K562 (cell line): ENCODE results near the gene KMT2E. TPM values are rescaled to one million over a fixed set of nuclear protein-coding genes. Genes with fewer than 3 reads are reported as not detected.

Source experiments
- ATAC-seq: fragments of 200-7000 bp; cut with Tn5 transposase; 3 replicates; pipeline ENCODE4 v1.9.1; 2020; ENCODE audit warnings: moderate library complexity
- BruUV-seq: library from RNA; stranded (reverse); fragments of 400-500 nt; replicated peaks from 2 replicates; lab custom pipeline; 2021; lab: Mats Ljungman, UMichigan
- CTCF ChIA-PET: fragments of 300-600 bp; formaldehyde crosslinking; extraction: SDS; loops from one replicate; lab custom pipeline; 2021; ENCODE audit warnings: low intra/inter-chr PET ratio; lab: Yijun Ruan, JAX
- POLR2A ChIA-PET: fragments of 300-600, 350-650 bp; sonication (Branson Sonifier 250); formaldehyde crosslinking; extraction: SDS; loops from one replicate; lab custom pipeline; 2021; ENCODE audit warnings: antibody characterized with exemption, inconsistent platforms; lab: Yijun Ruan, JAX
- DNase-seq, 4 experiments: peaks; one replicate each; pipeline versions ENCODE4 v3.0.0 to v3.0.0-alpha.2; 2011 to 2018; ENCODE audit warnings: low spot score in 3 of 4, mixed read lengths in 3 of 4; ENCODE audit errors: extremely low read depth in 1 of 4
- FAIRE-seq: peaks from 2 replicates; lab custom pipeline; 2011; peaks lifted over from hg19 to GRCh38; lab: Jason Lieb, UNC
- H2AFZ ChIP-seq: 2 replicates; pipeline ENCODE4 v1.6.0; 2011; ENCODE audit warnings: low read depth, low read length, control low read depth, inconsistent platforms
- H3K27ac ChIP-seq: fragments of 200-600 bp; 3 replicates; pipeline ENCODE4 v1.8.0; 2011; ENCODE audit warnings: low read depth, mild to moderate bottlenecking, control low read depth, inconsistent platforms, low read length, moderate library complexity, mixed read lengths; ENCODE audit errors: extremely low read depth
- H3K27me3 ChIP-seq, 2 experiments: fragments of 300-600 bp in 1 of 2; 2 replicates in 1 of 2; 3 replicates in 1 of 2; pipeline versions ENCODE4 v1.6.0 to v1.8.0; 2011; ENCODE audit warnings: inconsistent platforms in 2 of 2, low read length in 2 of 2, mild to moderate bottlenecking in 1 of 2, mixed read lengths in 1 of 2, moderate library complexity in 1 of 2; ENCODE audit not compliant: control insufficient read depth in 2 of 2, insufficient read depth in 2 of 2
- H3K36me3 ChIP-seq: fragments of 300-600 bp; 3 replicates; pipeline ENCODE4 v1.8.0; 2011; ENCODE audit warnings: mild to moderate bottlenecking, low read length, inconsistent platforms; ENCODE audit not compliant: control insufficient read depth, insufficient read depth
- H3K4me1 ChIP-seq, 2 experiments: fragments of 200-600 bp in 1 of 2; replicated peaks in 1 of 2; 2 replicates in 1 of 2; 3 replicates in 1 of 2; pipeline versions ENCODE4 v1.5.1 to v1.8.0; 2011; ENCODE audit warnings: inconsistent platforms in 2 of 2, low read length in 2 of 2, mild to moderate bottlenecking in 1 of 2, mixed read lengths in 1 of 2, moderate library complexity in 1 of 2; ENCODE audit not compliant: control insufficient read depth in 2 of 2, insufficient read depth in 2 of 2
- H3K4me2 ChIP-seq: 2 replicates; pipeline ENCODE4 v1.6.1; 2011; ENCODE audit warnings: low read length, control low read depth, inconsistent platforms, mixed read lengths; ENCODE audit not compliant: insufficient read depth
- H3K4me3 ChIP-seq: fragments of 200-600 bp; sonication (generic), shearing (Covaris generic); 2 replicates; pipeline ENCODE4 v1.5.1; 2016; ENCODE audit warnings: control low read depth, inconsistent platforms
- H3K79me2 ChIP-seq: fragments of 200-600 bp; 3 replicates; pipeline ENCODE4 v1.8.0; 2011; ENCODE audit warnings: low read length, inconsistent platforms; ENCODE audit not compliant: control insufficient read depth, insufficient read depth
- H3K9ac ChIP-seq, 2 experiments: 2 replicates each; pipeline versions ENCODE4 v1.6.0 to v1.6.1; 2011; ENCODE audit warnings: low read depth in 2 of 2, low read length in 2 of 2, control low read depth in 1 of 2, inconsistent platforms in 1 of 2, mild to moderate bottlenecking in 1 of 2, mixed read lengths in 1 of 2; ENCODE audit not compliant: insufficient read depth in 1 of 2
- H3K9me1 ChIP-seq: one replicate; pipeline ENCODE4 v1.6.0; 2011; ENCODE audit warnings: inconsistent platforms, mild to moderate bottlenecking, low read length, moderate library complexity; ENCODE audit not compliant: control insufficient read depth, insufficient read depth
- H3K9me3 ChIP-seq: replicated peaks from 2 replicates; pipeline ENCODE4 v1.5.1; 2011; ENCODE audit warnings: low read depth, low read length, inconsistent platforms; ENCODE audit not compliant: control insufficient read depth, insufficient read depth
- H4K20me1 ChIP-seq: replicated peaks from 2 replicates; pipeline ENCODE4 v1.6.1; 2011; ENCODE audit warnings: low read length, inconsistent platforms, mixed read lengths; ENCODE audit not compliant: control insufficient read depth, insufficient read depth
- CBX8 ChIP-seq: fragments of 200-600 bp; sonication (generic); IDR thresholded peaks from 2 replicates; pipeline ENCODE4 v1.6.1; 2012; ENCODE audit warnings: borderline replicate concordance, mixed run types, low read depth, mild to moderate bottlenecking, moderate library complexity, mixed read lengths, low read length, control low read depth, inconsistent platforms; ENCODE audit not compliant: poor library complexity, severe bottlenecking; ENCODE audit errors: extremely low read depth
- CREM ChIP-seq: IDR thresholded peaks from 2 replicates; pipeline ENCODE4 v1.6.1; 2014; ENCODE audit warnings: antibody characterized with exemption, low read depth
- GABPB1 ChIP-seq: sonication (generic); formaldehyde crosslinking; IDR thresholded peaks from 2 replicates; pipeline ENCODE4 v1.8.0; 2022; ENCODE audit warnings: mild to moderate bottlenecking, missing genetic modification reagents
- GMEB1 ChIP-seq: fragments of 250-450 bp; sonication (Bioruptor Pico); IDR thresholded peaks from 2 replicates; pipeline ENCODE4 v1.4.0; 2020; ENCODE audit warnings: mild to moderate bottlenecking
- GTF2A2 ChIP-seq: IDR thresholded peaks from 2 replicates; pipeline ENCODE4 v1.6.1; 2016; ENCODE audit warnings: mild to moderate bottlenecking, missing genetic modification characterization, missing compliant biosample characterization
- HCFC1 ChIP-seq: IDR thresholded peaks from 2 replicates; pipeline ENCODE4 v1.6.1; 2012; ENCODE audit warnings: low read depth, low read length, improper control_type of control experiment
- HMGXB4 ChIP-seq: sonication (generic); formaldehyde crosslinking; IDR thresholded peaks from 2 replicates; pipeline ENCODE4 v1.8.1; 2023; ENCODE audit warnings: mild to moderate bottlenecking, missing genetic modification reagents
- MEIS2 ChIP-seq: fragments of 450-650 bp; IDR thresholded peaks from 2 replicates; pipeline ENCODE4 v1.6.1; 2014; ENCODE audit warnings: mild to moderate bottlenecking; ENCODE audit not compliant: partially characterized antibody
- NBN ChIP-seq: fragments of 450-650 bp; IDR thresholded peaks from 2 replicates; pipeline ENCODE4 v1.6.1; 2016; ENCODE audit warnings: low read depth, mild to moderate bottlenecking
- NFE2L1 ChIP-seq: fragments of 450-650 bp; IDR thresholded peaks from 2 replicates; pipeline ENCODE4 v1.6.1; 2016; ENCODE audit warnings: missing genetic modification characterization, low read depth, mild to moderate bottlenecking, missing compliant biosample characterization, moderate library complexity, borderline replicate concordance
- SMAD2 ChIP-seq: fragments of 150-350 bp; IDR thresholded peaks from 2 replicates; pipeline ENCODE4 v1.6.1; 2014; ENCODE audit warnings: low read depth, mild to moderate bottlenecking, low read length
- SMARCC2 ChIP-seq: fragments of 450-650 bp; IDR thresholded peaks from 2 replicates; pipeline ENCODE4 v1.6.1; 2017; ENCODE audit warnings: antibody characterized with exemption, moderate library complexity, mild to moderate bottlenecking, low read depth
- TAF7 ChIP-seq: fragments of 450-650 bp; IDR thresholded peaks from 2 replicates; pipeline ENCODE4 v1.6.1; 2016; ENCODE audit warnings: missing genetic modification characterization, missing compliant biosample characterization
- YBX1 ChIP-seq: fragments of 450-650 bp; IDR thresholded peaks from 2 replicates; pipeline ENCODE4 v1.7.1; 2016; ENCODE audit warnings: mild to moderate bottlenecking
- ZBTB2 ChIP-seq: fragments of 450-650 bp; IDR thresholded peaks from 2 replicates; pipeline ENCODE4 v1.6.1; 2016; ENCODE audit warnings: antibody characterized with exemption
- ZC3H8 ChIP-seq: fragments of 450-650 bp; IDR thresholded peaks from 2 replicates; pipeline ENCODE4 v1.6.1; 2017
- ZNF133 ChIP-seq: fragments of 250-450 bp; sonication (Bioruptor Pico); IDR thresholded peaks from 2 replicates; pipeline ENCODE4 v1.4.0; 2020; ENCODE audit warnings: mild to moderate bottlenecking
- ZNF354B ChIP-seq: fragments of 250-450 bp; sonication (Bioruptor Pico); IDR thresholded peaks from 2 replicates; pipeline ENCODE4 v1.4.0; 2020
- WGBS: fragments of 100-300 bp; shearing (Covaris generic); methylation state at CpG from one replicate; pipeline ENCODE4 v1.1.6; 2016; ENCODE audit warnings: low coverage, mixed read lengths; ENCODE audit not compliant: insufficient coverage; ENCODE audit errors: missing lambda C conversion rate; 5-methylcytosine and 5-hydroxymethylcytosine counted together
- in situ Hi-C: fragments of 300-500 bp; cut with MboI; formaldehyde crosslinking; loops from 4 replicates; pipeline ENCODE4 v1.15.0; 2018; ENCODE audit warnings: inconsistent platforms, mixed read lengths
- intact Hi-C: fragments of 100-400 bp; cut with micrococcal nuclease; formaldehyde crosslinking; loops from 2 replicates; pipeline ENCODE4 v1.14.2; 2022
- polyA plus RNA-seq, 8 experiments: library from polyadenylated mRNA; depleted of rRNA in 4 of 8; stranded (reverse) in 5 of 8; unstranded in 3 of 8; fragments of >200 nt; fragmentation: Nextera tagmentation in 2 of 8; fragmentation: Illumina TruSeq in 1 of 8; extraction: Ambion mirVana in 2 of 8; extraction: Trizol in 1 of 8; gene quantifications; 2 replicates each; pipeline versions ENCODE4 v1.2.1 to v1.2.3, GENCODE V29; 2011 to 2014; ENCODE audit warnings: inconsistent platforms in 1 of 8, missing spikeins in 1 of 8
- total RNA-seq, 7 experiments: library from RNA; depleted of rRNA in 6 of 7; stranded (reverse); fragments of >200 nt in 6 of 7; fragmentation: Illumina TruSeq in 2 of 7; extraction: Trizol in 2 of 7; gene quantifications; 2 replicates each; pipeline versions ENCODE4 v1.2.1 to v1.2.3, GENCODE V29; 2011 to 2021; ENCODE audit warnings: low replicate concordance in 1 of 7

The KMT2E gene
- total and polyA plus RNA-seq, 9 of the 15 experiments (the other 6 are each of a cell fraction or from before 2014, with no cell fraction given) = 8.9 to 55.3 (median 38.1) TPM

GRCh38 chr7:105149827-105150226, 135.8 kb downstream of the KMT2E start:
- no peaks in the 10 kb centered on the region for H3K27me3 ChIP-seq
- H3K36me3 ChIP-seq = no peaks in the 10 kb centered on the region
- POLR2A ChIA-PET = no interaction called here
- H3K4me1 ChIP-seq = no peaks in the 10 kb centered on the region; a peak in 1 of 5 replicates
- in situ Hi-C loops = loop anchor here (5.0 kb wide), 1 partner anchor 277 kb away; no protein-coding TSS in a partner anchor
- H3K4me2 ChIP-seq = no peak overlapping the region
- WGBS = 59% methylated on average over 3 of the region's 3 CpGs
- DNase-seq = no peak
- TF ChIP-seq NFE2L1 (no peak), CBX8 (no peak), SMAD2 (no peak), ZBTB2 (no peak), SMARCC2 (no peak), CREM (no peak), HCFC1 (no peak), TAF7 (no peak), GABPB1 (CRISPR knock-in tag) (no peak), YBX1 (no peak), ZC3H8 (no peak), ZNF354B (CRISPR knock-in tag) (no peak), GTF2A2 (tag) (no peak), ZNF133 (CRISPR knock-in tag) (no peak), HMGXB4 (CRISPR knock-in tag) (no peak), MEIS2 (no peak), GMEB1 (CRISPR knock-in tag) (no peak), NBN (no peak)
- TF ChIP-seq, all 486 proteins: peak for 0
- CTCF ChIA-PET = no interaction called here
- no peak overlapping the region for H3K27ac ChIP-seq
- H3K9me1 ChIP-seq = no peaks in the 10 kb centered on the region
- FAIRE-seq (no peak), ATAC-seq (no peak)
- H3K4me3 ChIP-seq = no peak overlapping the region
- no peaks in the 10 kb centered on the region for H3K79me2 ChIP-seq
- H2AFZ ChIP-seq = no peak overlapping the region
- no peaks in the 10 kb centered on the region for H4K20me1 ChIP-seq
- BruUV-seq = no TSS peak
- no peaks in the 10 kb centered on the region for H3K9me3 ChIP-seq
- intact Hi-C loops = no loop called here
- no peak overlapping the region for H3K9ac ChIP-seq
